Choroid plexus epithelial cell (primary cell): ENCODE results near the gene TSEN34.

Experiments used
- DNase-seq: peaks from one replicate; pipeline ENCODE4 v3.0.0-alpha.2; 2010; ENCODE audit warnings: low read depth
- H3K4me3 ChIP-seq: 2 replicates; pipeline ENCODE4 v1.5.1; 2011; ENCODE audit warnings: low read depth, mild to moderate bottlenecking, control low read depth, low read length, moderate library complexity
- TF ChIP-seq, protein P1 (sequence below): conservative IDR thresholded peaks from 2 replicates; pipeline ENCODE4 v1.5.1; 2011; ENCODE audit warnings: low read depth, mild to moderate bottlenecking, control low read depth, inconsistent platforms, low read length, moderate library complexity

TSEN34 gene

DNA sequence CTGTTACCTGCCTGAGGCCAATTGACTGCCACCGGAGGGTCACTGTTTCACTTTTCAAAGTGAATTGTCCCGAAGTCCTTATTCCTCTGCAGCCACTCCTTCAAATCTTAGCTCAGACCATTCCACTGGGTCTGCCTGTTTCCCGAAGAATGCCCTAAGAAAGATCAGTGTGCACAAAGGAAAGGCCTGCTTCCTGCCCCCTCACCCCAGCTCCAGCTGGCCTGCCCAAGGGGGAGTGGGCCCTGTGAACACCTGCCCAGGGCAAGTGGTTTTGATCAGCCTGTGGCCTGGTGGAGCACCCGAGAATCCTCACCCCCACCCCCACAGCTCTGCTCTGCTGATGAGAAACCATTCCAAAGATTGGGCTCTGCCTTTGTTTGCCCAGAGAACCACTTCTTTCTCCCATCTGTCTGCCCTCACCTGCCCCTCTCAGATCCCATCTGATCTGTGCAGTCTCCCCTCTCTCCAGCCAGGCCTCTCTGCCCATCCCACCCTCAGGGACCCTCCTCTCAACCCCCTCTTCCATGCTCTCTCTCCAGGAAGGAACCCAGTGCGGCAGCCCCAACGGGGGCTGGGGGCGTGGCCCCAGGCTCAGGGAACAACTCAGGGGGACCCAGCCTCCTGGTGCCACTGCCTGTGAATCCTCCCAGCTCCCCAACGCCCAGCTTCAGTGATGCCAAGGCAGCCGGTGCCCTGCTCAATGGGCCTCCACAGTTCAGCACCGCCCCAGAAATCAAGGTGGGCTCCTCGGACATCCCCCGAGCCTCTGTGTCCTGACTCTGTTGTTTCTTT, 41.9 kb upstream of the TSEN34 start:
- DNase-seq = no peak
- TF ChIP-seq, protein P1, sequence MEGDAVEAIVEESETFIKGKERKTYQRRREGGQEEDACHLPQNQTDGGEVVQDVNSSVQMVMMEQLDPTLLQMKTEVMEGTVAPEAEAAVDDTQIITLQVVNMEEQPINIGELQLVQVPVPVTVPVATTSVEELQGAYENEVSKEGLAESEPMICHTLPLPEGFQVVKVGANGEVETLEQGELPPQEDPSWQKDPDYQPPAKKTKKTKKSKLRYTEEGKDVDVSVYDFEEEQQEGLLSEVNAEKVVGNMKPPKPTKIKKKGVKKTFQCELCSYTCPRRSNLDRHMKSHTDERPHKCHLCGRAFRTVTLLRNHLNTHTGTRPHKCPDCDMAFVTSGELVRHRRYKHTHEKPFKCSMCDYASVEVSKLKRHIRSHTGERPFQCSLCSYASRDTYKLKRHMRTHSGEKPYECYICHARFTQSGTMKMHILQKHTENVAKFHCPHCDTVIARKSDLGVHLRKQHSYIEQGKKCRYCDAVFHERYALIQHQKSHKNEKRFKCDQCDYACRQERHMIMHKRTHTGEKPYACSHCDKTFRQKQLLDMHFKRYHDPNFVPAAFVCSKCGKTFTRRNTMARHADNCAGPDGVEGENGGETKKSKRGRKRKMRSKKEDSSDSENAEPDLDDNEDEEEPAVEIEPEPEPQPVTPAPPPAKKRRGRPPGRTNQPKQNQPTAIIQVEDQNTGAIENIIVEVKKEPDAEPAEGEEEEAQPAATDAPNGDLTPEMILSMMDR = no peak
- no peak overlapping the region for H3K4me3 ChIP-seq

DNA sequence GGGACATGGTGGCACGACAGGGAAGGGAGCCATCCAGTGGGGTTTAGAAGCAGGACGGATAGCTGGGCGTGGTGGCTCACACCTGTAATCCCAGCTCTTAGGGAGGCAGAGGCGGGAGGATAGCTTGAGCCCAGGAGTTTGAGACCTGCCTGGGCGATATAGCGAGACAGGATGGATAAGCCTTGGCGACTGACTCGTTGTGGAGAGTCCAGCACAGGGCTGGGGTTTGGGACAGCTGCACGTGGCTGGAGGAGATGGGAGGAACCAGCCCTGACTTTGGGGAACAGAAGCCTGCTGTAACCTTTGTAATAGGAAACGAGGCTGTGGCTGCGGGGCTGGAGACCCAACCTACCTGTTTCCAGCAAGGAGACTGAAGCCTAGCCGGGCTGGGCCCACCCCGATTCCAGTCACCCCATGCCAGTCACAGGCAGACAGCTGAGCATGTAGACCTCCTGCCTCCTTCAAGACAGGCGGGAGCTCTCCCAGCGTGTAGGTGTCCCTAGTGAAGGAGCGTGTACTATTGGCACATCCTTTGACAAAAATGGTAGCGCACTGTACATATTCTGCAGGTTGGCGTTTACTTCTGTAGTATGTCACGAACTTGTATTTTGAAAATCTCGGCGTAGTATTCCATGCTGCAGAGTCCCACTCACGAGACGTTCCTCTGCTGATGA, 39.6 kb upstream of the TSEN34 start:
- DNase-seq = no peak
- H3K4me3 ChIP-seq = no peak overlapping the region
- TF ChIP-seq, protein P1 = no peak

GRCh38 chr19:54152267-54152666, 38.8 kb upstream of the TSEN34 start:
- TF ChIP-seq, protein P1 = no peak
- no peak for DNase-seq
- no peak overlapping the region for H3K4me3 ChIP-seq

DNA sequence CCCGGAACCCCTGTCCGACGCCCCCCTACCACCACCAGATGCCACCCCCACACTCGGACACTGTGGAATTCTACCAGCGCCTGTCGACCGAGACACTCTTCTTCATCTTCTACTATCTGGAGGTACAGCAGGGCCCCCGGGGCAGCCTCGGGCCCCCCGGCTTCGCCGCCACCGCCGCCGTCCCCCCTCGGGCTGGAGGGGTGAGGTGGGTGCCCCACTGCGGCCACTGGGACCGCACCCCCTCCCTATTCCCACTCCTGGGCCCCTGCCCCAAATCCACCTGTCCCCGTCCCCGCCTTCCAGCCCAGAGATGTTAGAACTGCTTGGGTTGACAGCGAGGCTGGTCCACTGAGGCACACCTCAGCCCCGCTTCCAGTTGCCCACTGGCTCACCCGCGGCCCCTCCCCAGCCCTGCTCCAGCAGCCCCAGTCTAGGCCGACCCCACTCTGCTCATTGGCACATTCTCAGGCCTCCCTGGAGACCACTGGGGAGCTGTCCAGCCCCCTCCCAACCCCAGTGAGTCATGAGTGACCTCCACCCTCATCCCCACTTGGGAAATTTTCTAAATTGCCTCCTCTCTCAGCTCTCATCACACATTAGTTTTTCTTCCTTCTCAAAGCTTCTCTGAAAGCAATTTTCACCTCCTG, 38.1 kb upstream of the TSEN34 start:
- no peak overlapping the region for H3K4me3 ChIP-seq
- TF ChIP-seq, protein P1 = no peak
- DNase-seq = peak; percentile 38

DNA sequence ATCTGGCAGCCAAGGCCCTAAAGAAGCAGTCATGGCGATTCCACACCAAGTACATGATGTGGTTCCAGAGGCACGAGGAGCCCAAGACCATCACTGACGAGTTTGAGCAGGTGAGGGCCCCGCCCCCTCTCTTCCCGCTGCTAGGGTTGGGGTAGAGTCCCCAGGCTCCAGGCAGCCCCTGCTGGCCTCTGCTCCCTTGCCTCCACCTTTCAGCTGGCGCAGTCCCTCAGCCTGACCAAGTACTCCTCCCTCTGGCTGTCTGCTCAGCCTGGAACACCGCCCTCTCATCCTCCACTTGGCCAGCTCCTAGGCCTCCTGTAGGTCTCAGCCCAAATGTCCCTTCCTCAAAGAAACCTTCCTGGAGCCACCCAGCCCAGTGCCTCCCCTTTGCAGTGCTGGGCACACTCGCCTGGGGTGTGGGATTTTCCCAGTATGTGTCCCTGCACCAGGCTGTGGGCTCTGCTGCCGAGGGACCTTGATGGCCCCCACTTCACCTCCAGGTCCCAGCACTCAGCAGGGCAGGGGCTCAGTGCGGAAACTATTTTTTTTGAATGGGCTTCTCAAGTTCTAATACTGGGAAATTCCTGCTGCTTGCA, 37.3 kb upstream of the TSEN34 start:
- no peak overlapping the region for H3K4me3 ChIP-seq
- TF ChIP-seq, protein P1 = no peak
- DNase-seq = no peak

GRCh38 chr19:54154603-54155345, 36.3 kb upstream of the TSEN34 start:
- DNase-seq = no peak
- H3K4me3 ChIP-seq = no peak overlapping the region
- TF ChIP-seq, protein P1 = no peak
